Dermis microvascular lymphatic vessel endothelial cell (primary cell): ENCODE data around the gene ITGA2B. TPM values are rescaled to one million over a fixed set of nuclear protein-coding genes. Genes with fewer than 3 reads are reported as not detected.

Source experiments
- DNase-seq, 2 donors: peaks; one replicate each; pipeline versions ENCODE4 v3.0.0 to v3.0.0-alpha.2; 2010; ENCODE audit warnings: low read depth in 2 of 2
- total RNA-seq: library from RNA; depleted of rRNA; stranded (reverse); fragments of >200 nt; gene quantifications from 2 replicates; pipeline ENCODE4 v1.2.1, GENCODE V29; 2014

Gene ITGA2B
- total RNA-seq, result 0.13 and 0.51 TPM in 2 replicates

DNA sequence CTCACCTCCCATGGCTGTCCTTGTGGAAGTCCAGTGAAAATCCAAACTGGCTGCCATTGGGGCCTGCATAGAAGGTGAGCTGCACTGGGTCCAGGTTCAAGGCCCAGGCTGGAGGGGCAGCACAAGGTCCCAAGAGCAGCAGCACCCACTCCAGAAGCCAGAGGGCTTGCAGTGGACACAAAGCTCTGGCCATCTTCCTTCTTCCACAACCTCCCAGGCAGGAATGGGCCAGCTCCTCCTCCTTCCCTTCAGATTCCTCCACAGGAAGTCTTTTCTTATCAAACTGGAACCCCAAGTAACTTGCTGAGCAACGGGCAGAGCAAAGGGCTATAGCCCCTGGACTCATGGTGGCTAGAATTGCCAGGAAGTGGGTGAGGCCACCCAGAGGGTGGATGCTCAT lies at the start of gene ITGA2B:
ITGA2B (minus strand) TSS at position 369 of the 400 bp plus-strand sequence; CDS start at position 193, 176 bp downstream.
- no peak for DNase-seq

- peak in 1 of 2 donors; percentile 3 for DNase-seq
Observed at GRCh38 chr17:44439168-44439567, 49.7 kb upstream of the ITGA2B start.

- DNase-seq, result peak in 1 of 2 donors; percentile 9
Observed at GRCh38 chr17:44438636-44439035, 49.2 kb upstream of the ITGA2B start.

DNA sequence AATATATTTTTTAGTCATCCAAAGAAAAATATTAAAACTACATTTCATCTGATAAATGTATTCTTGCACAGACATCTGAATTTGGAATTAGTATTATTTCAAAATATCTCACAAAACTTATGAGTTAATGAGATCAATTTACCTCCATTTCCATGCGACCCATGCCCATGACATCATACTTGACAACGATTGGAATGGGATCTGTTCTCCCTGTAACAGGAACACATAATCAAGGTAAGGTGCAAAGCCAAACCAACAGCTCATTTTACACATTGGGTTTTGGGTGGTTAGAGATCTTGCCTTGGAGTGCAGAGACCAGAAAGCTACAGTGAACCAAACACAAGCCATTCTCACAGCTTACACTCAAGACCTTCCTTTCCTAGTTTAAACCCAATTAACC lies 46.9 kb upstream of the ITGA2B start:
- no peak for DNase-seq

GRCh38 chr17:44432254-44433157 lies 43.1 kb upstream of the ITGA2B start:
- no peak for DNase-seq

DNA sequence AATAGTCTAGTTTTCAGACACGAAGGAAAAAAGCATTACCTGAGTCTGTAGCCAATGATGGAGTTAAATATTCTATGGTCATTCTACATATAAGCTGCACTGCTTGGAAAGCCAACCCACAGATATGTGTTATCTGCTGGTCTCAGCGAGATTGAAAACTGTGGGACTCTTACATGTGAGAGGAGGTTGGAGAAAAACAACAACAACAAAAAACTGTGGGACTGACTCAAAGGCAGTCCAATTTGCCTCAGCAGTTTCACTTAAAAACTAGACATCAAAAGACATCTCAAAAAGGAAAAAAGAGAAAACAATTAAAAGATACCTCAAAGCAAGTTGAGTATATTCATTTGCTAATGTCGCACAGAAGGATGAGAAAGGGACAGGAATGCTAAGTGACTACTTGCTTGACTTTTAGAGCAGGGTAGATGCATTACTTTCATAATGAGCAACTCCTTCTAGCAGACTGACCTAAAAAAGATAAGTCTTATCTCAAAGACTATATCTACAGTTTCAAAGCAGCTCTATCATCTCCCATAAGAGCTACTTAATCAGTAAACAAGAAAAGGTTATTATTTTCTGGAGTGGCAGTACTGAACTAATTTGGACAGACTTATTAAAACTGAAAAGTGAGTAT lies 35.5 kb upstream of the ITGA2B start:
- no peak for DNase-seq

DNA sequence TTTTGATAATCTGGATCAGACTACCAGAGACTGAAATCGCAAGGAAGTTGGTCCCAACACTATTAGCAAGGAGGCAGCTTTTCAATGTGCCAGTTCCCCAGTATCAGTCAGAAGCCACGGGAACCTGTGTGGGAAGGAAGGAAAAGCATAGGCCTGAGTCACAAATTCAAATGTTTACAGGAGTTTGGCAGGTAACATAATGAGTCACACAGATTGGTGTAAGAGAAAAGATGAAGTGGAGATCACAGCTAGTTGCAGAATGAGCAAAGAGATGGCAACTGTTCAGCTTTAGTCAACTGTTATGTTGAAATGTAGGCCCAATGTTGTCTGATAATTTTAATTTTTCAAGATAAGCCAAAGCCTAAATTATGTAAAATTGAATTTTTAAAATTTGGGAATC lies 28.1 kb upstream of the ITGA2B start:
- peak; percentile 32 to 69 for DNase-seq

DNA sequence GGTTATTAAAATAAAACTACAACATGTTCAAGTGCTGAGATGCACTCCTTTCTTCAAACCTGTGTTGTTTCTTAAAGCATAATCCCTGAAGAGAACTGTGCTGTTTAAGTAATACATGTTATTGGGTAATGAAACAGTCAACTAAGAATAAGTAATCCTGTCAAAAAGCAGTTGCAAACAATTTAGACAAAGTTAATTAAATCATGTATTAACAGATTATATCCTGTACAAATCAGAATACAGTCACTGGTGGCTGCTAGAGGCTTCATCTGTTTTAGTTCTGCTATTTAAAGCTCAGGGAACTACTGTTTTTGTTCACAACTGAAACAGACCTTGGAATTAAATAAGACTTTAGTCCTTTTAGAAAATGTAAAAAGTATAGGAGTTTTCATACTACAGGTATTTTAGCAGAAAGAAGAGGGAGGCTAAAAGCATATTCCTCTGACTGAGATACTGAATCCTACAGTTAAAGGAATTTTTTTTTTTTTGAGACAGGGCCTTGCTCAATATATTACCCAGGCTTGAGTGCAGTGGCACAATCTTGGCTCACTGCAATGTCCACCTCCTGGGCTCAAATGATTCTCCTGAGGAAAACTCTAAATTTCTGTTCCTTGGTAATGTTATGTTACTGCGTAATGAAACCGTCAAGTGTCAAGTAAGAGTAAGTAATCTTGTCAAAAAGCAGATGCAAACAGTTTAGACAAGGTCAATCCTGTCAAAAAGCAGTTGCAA lies 27.3 kb upstream of the ITGA2B start:
- no peak for DNase-seq

- no peak for DNase-seq
Observed at GRCh38 chr17:44414394-44415155, 25.1 kb upstream of the ITGA2B start.

- no peak for DNase-seq
Observed at GRCh38 chr17:44409309-44410028, 20.0 kb upstream of the ITGA2B start.

DNA sequence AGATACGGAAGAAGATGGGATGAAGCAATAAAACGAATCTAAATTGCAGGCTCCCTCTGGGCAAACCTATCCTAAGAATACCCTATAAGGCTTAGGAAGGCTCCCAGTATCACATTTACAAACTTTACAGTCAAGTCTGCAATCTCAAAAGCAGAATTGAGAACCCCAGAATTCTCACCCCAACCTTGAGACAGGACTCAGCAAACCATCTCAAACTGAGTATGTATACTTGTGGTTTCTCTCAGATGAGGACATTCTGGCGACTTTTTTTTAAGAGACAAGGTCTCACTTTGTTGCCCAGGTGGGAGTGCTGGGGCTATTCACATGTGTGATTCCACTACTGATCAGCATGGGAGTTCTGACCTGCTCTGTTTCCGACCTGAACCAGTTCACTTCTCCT lies 19.3 kb upstream of the ITGA2B start:
- no peak for DNase-seq

DNA sequence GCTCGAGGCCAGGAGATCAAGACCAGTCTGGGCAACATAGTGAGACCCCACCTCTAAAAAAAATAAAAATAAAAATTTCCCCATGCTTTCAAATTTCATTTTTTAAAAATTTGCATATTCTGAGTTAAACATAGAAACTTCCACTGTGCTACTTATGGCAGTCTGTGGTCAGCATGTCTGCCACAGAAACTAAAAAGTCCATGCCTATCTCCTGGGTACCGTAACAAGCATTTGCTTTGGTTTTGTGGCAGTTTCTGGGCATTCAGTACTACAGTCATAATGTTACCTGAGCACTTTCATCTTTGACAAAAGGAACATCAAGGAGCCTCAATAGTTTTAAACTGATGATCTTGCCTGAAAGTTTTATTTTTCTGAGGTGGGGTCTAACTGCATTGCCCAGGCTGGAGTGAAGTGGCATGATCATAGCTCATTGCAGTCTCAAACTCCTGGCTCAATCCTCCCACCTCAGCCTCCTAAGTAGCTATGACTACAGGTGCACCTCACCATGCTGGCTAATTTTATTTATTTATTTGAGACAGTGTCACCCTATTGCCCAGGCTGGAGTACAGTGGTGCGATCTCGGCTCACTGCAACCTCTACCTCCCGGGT lies 13.2 kb upstream of the ITGA2B start:
- no peak for DNase-seq

- peak in 1 of 2 donors; percentile 31 for DNase-seq
Observed at GRCh38 chr17:44400226-44400847, 10.9 kb upstream of the ITGA2B start.

- DNase-seq, result no peak
Observed at GRCh38 chr17:44398692-44399691, 9.5 kb upstream of the ITGA2B start.

DNA sequence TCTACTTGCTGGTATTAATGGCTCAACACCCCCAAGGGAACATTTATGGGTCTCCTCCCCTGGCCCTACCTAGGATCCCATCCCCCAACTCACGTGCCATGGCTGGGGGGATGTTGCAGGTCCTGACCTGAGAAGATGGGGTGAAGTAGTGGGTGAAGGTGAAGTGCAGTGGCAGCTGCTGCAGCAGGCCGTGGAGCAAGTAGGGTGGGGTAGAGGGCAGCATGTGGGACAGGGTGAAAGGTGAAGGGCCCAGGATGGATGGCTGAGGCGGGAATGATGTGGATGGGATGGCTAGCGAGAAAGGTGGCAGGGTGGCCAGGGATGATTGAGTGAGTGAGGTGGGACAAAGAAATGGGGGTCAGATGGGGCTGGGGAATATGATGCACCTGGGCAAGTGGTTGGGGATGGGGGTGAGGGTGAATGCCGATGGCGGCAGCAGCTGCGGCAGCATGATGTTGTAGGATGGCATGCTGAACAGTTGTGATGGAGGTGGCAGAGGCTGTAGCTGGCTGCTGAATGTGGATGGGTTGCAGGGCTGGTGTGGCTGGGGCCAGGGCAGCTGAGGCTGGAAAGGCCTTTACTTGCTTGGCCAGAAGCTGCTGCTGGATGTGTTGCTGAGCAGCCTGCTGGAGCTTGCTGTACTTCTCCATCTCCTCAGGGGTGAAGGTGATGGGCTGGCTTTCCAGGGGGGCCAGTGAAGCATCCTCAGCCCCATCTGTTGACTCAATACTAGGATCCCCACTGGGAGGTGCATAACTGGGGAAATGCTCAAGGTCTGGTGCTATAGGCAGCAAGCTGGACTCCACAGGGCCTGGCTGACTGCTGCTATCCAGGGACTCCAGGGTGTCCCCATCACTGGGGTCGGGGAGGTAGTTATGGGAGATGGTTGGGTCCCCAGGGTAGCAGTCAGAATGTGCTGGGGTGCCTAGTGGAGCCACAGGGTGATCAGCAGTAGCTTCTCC lies 8.3 kb upstream of the ITGA2B start:
- DNase-seq, result no peak

GRCh38 chr17:44396946-44397345 lies 7.5 kb upstream of the ITGA2B start:
- no peak for DNase-seq

DNA sequence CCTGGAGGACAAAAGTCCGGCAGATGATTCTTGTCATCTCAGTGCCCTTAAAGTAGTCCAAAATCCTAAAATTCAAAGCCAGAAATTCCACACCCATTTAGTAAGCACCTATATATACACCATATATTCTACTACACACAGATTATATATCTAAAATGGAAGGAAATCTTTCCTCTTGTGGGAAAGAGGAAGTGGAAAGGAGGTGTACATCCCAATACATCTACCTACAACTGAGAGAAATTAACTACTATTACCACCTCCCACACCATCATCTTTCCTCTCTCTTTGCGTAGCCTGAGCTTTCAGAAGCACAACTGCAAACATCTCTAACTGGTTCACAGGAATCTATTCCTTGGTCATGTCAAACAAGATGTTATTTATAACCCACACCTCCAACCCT lies 5.4 kb upstream of the ITGA2B start:
- DNase-seq, result no peak
